Left lung (tissue), 10 donors: ENCODE data around the gene TMEM138. TPM values are rescaled to one million over a fixed set of nuclear protein-coding genes. Genes with fewer than 3 reads are reported as not detected.

ENCODE experiments used
- ATAC-seq: fragments of 200-7000 bp; cut with Tn5 transposase; one replicate; pipeline ENCODE4 v1.9.1; 2020; ENCODE audit warnings: moderate library complexity
- DNase-seq, 4 donors: peaks; one replicate each; pipeline ENCODE4 v3.0.0-alpha.2; 2013 to 2020
- H3K27ac ChIP-seq, 2 donors: fragments of 200-600 bp; sonication (generic) in 1 of 2; one replicate each; pipeline versions ENCODE4 v1.5.0 to v1.8.0; 2020 to 2021
- H3K27me3 ChIP-seq, 2 donors: fragments of 200-600 bp; sonication (generic) in 1 of 2; one replicate each; pipeline versions ENCODE4 v1.5.0 to v1.8.0; 2020 to 2021
- H3K36me3 ChIP-seq, 2 donors: fragments of 200-600 bp; sonication (generic) in 1 of 2; one replicate each; pipeline versions ENCODE4 v1.5.0 to v1.8.0; 2020 to 2021
- H3K4me1 ChIP-seq, 2 donors: fragments of 200-600 bp; one replicate each; pipeline ENCODE4 v1.8.0; 2021
- H3K4me3 ChIP-seq, 2 donors: fragments of 200-600 bp; sonication (generic) in 1 of 2; one replicate each; pipeline versions ENCODE4 v1.5.0 to v1.8.0; 2020 to 2021; ENCODE audit warnings: mild to moderate bottlenecking in 1 of 2
- H3K9me3 ChIP-seq, 2 donors: fragments of 200-600 bp; sonication (generic) in 1 of 2; one replicate each; pipeline versions ENCODE4 v1.5.0 to v1.8.0; 2020 to 2021
- intact Hi-C, 2 donors: fragments of 100-400 bp; cut with DNase I; formaldehyde crosslinking; loops; one replicate each; pipeline versions ENCODE4 v1.11.2 to v1.14.2; 2022
- polyA plus RNA-seq, 6 donors: library from polyadenylated mRNA; unstranded; fragments of 120-200 nt; gene quantifications; one replicate each; pipeline ENCODE4 v1.2.1, GENCODE V29; 2013; ENCODE audit not compliant: insufficient read length in 6 of 6
- total RNA-seq, 2 donors: library from RNA; stranded (reverse); fragmentation: NEBNext Ultra II Directional; extraction: Animal tissue kit (Norgen Biotek cat#: 25700); gene quantifications; one replicate each; pipeline ENCODE4 v1.2.1, GENCODE V29; 2021
- TF ChIP-seq, protein P1 (sequence below), 2 donors: fragments of 200-600 bp; sonication (generic) in 1 of 2; IDR thresholded peaks; one replicate each; pipeline versions ENCODE4 v1.5.0 to v1.8.0; 2021; ENCODE audit warnings: antibody characterized with exemption in 2 of 2
- donor health status: DM: no; HTN: yes; CAD: no.
- donor health status: DM: no; HTN: no; CAD: no.

TMEM138 gene
- total and polyA plus RNA-seq, 8 donors: 37.5 to 50.5 (median 43.2) TPM

DNA sequence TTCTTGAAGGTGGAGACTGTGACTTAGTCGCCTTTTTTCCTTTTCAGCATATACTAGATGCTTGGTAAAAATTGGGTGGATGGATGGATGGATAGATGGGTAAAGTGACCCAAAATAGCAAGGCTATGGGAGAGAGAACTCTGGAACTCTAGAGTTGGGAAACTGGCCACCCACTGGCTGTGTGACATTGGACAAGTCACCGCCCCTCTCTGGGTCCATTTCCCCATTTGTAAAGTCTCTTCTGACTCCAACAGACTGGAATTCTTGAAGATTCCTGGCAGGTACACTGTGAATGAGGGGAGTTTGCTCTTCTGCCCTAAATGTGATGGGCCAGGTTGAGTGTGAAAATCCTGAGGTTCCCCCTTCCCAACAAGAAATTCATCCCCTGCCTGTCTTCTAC lies 21.2 kb upstream of the TMEM138 start:
- H3K4me3 ChIP-seq: no peak overlapping the region
- H3K36me3 ChIP-seq: peaks cover 0 to 46% of the 10 kb centered on the region in 2 donors
- ATAC-seq: no peak
- H3K9me3 ChIP-seq: no peaks in the 10 kb centered on the region
- TF ChIP-seq, protein P1, sequence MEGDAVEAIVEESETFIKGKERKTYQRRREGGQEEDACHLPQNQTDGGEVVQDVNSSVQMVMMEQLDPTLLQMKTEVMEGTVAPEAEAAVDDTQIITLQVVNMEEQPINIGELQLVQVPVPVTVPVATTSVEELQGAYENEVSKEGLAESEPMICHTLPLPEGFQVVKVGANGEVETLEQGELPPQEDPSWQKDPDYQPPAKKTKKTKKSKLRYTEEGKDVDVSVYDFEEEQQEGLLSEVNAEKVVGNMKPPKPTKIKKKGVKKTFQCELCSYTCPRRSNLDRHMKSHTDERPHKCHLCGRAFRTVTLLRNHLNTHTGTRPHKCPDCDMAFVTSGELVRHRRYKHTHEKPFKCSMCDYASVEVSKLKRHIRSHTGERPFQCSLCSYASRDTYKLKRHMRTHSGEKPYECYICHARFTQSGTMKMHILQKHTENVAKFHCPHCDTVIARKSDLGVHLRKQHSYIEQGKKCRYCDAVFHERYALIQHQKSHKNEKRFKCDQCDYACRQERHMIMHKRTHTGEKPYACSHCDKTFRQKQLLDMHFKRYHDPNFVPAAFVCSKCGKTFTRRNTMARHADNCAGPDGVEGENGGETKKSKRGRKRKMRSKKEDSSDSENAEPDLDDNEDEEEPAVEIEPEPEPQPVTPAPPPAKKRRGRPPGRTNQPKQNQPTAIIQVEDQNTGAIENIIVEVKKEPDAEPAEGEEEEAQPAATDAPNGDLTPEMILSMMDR (IDR thresholded peaks at IDR 0.05): no peak
- peaks cover 0 to 8% of the 10 kb centered on the region in 2 donors for H3K4me1 ChIP-seq
- DNase-seq: no peak
- no peak overlapping the region for H3K27ac ChIP-seq
- no peaks in the 10 kb centered on the region for H3K27me3 ChIP-seq
- intact Hi-C loops: no loop called here

- H3K4me3 ChIP-seq: no peak overlapping the region
- no peak for DNase-seq
- H3K27ac ChIP-seq: no peak overlapping the region
- intact Hi-C loops: no loop called here
- no peaks in the 10 kb centered on the region for H3K9me3 ChIP-seq
- TF ChIP-seq, protein P1 (IDR thresholded peaks at IDR 0.05): no peak
- no peak for ATAC-seq
- H3K4me1 ChIP-seq: peaks cover 0 to under 1% of the 10 kb centered on the region in 2 donors
- no peaks in the 10 kb centered on the region for H3K27me3 ChIP-seq
- H3K36me3 ChIP-seq: peaks cover 0 to 52% of the 10 kb centered on the region in 2 donors
Observed at GRCh38 chr11:61341706-61342105, 20.5 kb upstream of the TMEM138 start.

DNA sequence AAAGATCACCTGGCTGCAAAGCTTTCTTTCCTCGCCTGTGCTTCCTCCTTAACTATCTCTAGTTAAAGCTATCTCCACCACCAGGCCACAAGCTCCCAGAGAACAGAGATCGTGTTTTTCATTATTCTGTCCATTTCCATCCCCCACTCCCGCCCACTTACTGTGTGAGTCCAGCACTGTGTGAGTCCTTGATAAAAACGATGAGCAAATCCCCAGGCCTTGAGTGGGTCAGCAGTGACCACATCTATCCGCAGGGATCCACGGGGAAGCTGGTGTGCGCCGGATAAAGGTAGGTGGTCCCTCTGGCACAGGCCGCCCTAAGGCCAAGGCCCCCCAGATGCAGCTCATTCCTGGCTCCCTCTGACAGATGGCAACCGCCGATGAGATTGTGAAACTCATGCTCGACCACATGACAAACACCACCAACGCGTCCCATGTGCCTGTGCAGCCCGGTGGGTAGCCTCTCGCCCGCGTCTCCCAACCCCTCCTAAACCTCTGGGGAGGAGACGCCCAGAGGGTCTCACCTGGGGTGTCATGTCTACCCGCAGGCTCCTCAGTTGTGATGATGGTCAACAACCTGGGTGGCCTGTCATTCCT lies 19.9 kb upstream of the TMEM138 start:
- ATAC-seq (no peak), DNase-seq (no peak)
- Histone ChIP-seq H3K9me3 (no peaks in the 10 kb centered on the region), H3K36me3 (peaks cover 0 to 52% of the 10 kb centered on the region in 2 donors), H3K4me3 (no peak overlapping the region), H3K4me1 (peaks cover 0 to 3% of the 10 kb centered on the region in 2 donors), H3K27ac (no peak overlapping the region), H3K27me3 (no peaks in the 10 kb centered on the region)
- TF ChIP-seq, protein P1 (IDR thresholded peaks at IDR 0.05): no peak
- intact Hi-C loops: no loop called here

GRCh38 chr11:61343792-61344745 lies 18.1 kb upstream of the TMEM138 start:
- DNase-seq: no peak
- ATAC-seq: no peak
- TF ChIP-seq, protein P1 (IDR thresholded peaks at IDR 0.05): no peak
- no peak overlapping the region for H3K27ac ChIP-seq
- no peak overlapping the region for H3K4me3 ChIP-seq
- no peaks in the 10 kb centered on the region for H3K27me3 ChIP-seq
- intact Hi-C loops: no loop called here
- no peaks in the 10 kb centered on the region for H3K9me3 ChIP-seq
- peaks cover 0 to 64% of the 10 kb centered on the region in 2 donors for H3K36me3 ChIP-seq
- peaks cover 0 to 17% of the 10 kb centered on the region in 2 donors for H3K4me1 ChIP-seq

- H3K27me3 ChIP-seq: no peaks in the 10 kb centered on the region
- H3K4me1 ChIP-seq: peaks cover 0 to 17% of the 10 kb centered on the region in 2 donors
- H3K9me3 ChIP-seq: no peaks in the 10 kb centered on the region
- peak; percentile 21 for ATAC-seq
- intact Hi-C loops: no loop called here
- no peak overlapping the region for H3K4me3 ChIP-seq
- H3K27ac ChIP-seq: peak overlapping the region in 1 of 2 donors; percentile 3
- no peak for DNase-seq
- H3K36me3 ChIP-seq: peaks cover 0 to 65% of the 10 kb centered on the region in 2 donors
- TF ChIP-seq, protein P1 (IDR thresholded peaks at IDR 0.05): no peak
Observed at GRCh38 chr11:61345170-61345610, 17.0 kb upstream of the TMEM138 start.
